HG03196 (cell line): Measurements from ENCODE around the gene FZR1.

Experiments used
- ATAC-seq: cut with Tn5 transposase; IDR thresholded peaks from one replicate; pipeline ENCODE4 v1.9.1; 2021; ENCODE audit not compliant: unreplicated experiment

Gene FZR1

GRCh38 chr19:3512562-3513228 is 6.6 kb downstream of the FZR1 start:
- ATAC-seq: no peak

GRCh38 chr19:3513229-3514140 is 7.4 kb downstream of the FZR1 start:
- ATAC-seq: no peak

DNA sequence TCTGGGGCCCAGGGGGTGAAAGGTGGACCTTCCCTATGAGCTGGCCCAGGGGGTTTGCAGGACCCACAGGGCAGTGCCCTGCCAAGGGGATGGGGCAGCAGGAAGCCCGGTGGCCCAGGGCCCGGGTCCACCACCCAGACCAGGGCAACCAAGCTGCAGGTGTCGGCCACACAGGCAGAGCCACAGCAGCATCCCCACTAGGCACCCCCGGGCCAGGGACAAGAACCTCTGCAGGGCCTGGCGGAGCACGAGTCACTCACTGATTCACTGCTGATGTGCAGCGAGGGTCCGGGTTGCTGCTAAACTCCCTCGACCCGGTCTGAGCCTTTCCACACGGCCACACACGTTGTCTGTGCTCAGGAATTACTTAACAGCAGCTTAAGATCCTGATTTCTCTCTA is 8.8 kb downstream of the FZR1 start:
- no peak for ATAC-seq

GRCh38 chr19:3515891-3516422 is 9.8 kb downstream of the FZR1 start:
- ATAC-seq: no peak

GRCh38 chr19:3516675-3517207 is 10.6 kb downstream of the FZR1 start:
- ATAC-seq: no peak

DNA sequence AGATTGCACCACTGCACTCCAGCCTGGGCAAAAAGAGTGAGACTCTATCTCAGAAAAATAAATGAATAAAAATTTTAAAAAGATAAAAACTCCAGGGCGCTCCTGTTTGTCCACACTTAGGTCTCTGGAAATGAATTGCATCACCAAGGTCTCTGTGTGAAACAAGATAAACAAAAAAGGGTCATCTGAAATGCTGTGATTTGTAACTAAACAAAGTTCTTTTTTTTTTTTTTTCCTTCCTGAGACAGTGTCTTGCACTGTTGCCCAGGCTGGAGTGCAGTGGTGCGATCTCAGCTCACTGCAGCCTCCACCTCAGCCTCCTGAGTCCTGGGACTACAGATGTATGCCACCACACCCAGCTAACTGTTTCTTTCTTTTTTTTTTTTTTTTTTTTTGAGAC is 11.5 kb downstream of the FZR1 start:
- ATAC-seq: no peak

DNA sequence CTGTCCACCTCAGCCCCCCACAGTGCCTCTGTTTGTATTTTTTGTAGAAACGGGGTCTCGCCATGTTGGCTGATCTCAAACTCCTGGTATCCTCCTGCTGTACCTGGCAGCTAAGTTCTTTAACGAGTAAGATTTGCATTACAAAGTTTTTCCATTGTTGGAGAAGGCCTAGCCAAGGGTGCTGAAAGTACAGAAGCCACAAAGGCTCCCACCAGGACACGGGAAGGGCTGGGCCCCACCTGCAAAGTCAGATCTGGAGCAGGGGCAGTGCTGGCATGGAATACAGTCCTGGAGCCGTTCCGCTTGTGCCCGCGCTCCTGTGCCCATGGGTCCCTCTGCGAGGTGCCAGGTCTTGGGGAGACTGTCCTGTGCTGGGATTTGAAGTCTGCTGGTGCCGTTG is 12.1 kb downstream of the FZR1 start:
- ATAC-seq: no peak

DNA sequence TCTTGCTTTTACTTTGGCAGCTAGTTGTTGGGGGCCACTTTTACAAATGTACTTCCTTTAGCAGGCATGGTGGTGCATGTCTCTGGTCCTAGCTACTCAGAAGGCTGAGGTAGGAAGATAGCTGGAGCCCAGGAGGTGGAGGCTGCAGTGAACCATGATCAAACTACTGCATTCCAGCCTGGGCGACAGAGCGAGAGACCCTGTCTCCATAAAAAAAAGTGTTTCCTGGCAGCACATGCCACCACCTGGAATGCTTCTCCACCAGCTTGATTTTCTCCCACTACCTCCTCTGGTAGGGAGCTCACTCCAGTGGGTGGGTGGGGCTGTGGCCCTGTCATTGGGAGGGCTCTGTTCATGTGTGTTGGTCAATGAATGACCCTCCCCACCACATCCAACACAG is 12.5 kb downstream of the FZR1 start:
- ATAC-seq: no peak

GRCh38 chr19:3519126-3519525 is 13.0 kb downstream of the FZR1 start:
- ATAC-seq: no peak

- no peak for ATAC-seq
Measured at GRCh38 chr19:3520166-3521103, 14.3 kb downstream of the FZR1 start.

DNA sequence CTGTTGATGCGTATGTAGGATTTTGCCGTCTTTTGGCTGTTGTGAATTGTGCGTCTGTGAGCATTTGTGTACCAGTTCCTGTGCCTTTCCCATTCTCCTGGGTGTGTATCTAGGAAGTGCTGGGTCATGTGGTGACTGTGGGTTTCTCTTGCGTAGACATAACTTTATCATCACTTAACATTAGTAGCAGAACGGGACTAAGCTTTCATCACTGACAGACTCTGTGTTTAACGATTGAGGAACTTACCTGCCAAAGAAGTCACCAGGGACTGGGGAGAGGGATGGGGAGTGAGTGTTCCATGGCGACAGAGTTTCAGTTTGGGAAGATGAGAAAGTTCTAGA is 15.0 kb downstream of the FZR1 start:
- ATAC-seq: no peak

- ATAC-seq: no peak
Measured at GRCh38 chr19:3522421-3523360, 16.6 kb downstream of the FZR1 start.

DNA sequence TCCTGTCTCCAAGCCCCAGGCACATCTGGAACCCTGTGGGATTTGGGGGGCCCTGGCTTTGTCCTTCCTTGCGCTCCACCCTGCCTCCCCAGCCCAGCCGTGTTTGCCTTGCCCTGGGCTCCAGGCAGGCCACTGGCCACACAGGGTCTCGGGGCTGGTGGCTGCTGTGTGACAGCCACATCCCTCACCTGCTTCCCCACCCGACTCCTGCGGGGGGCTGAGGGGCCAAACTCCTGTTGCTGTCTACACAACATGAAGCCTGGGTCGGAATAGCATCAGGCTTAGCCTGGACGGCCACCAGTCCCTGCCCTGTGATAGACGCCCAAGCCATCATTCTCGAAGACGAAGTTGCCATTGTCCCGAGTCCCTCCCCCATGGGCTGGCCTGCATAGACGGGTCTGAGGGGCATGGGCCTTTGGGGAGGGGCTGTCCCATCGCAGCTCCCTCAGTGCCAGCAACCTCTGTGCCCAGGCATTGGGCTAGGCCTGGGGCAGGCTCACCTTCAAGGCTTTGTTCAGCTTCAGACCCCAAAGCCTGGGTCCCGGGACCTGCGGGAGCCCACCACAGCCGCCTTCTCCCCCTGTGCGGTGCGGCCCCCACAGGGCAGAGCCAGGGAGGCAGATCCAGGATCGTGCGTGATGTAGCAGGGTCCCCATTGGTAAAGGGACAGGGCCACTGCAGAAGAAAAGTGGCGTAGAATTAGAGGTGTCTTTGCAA is 17.4 kb downstream of the FZR1 start:
- no peak for ATAC-seq

- no peak for ATAC-seq
Measured at GRCh38 chr19:3524078-3524842, 18.1 kb downstream of the FZR1 start.

GRCh38 chr19:3524904-3525451 is 18.9 kb downstream of the FZR1 start:
- no peak for ATAC-seq

- ATAC-seq: no peak
Measured at GRCh38 chr19:3526507-3527237, 20.6 kb downstream of the FZR1 start.

DNA sequence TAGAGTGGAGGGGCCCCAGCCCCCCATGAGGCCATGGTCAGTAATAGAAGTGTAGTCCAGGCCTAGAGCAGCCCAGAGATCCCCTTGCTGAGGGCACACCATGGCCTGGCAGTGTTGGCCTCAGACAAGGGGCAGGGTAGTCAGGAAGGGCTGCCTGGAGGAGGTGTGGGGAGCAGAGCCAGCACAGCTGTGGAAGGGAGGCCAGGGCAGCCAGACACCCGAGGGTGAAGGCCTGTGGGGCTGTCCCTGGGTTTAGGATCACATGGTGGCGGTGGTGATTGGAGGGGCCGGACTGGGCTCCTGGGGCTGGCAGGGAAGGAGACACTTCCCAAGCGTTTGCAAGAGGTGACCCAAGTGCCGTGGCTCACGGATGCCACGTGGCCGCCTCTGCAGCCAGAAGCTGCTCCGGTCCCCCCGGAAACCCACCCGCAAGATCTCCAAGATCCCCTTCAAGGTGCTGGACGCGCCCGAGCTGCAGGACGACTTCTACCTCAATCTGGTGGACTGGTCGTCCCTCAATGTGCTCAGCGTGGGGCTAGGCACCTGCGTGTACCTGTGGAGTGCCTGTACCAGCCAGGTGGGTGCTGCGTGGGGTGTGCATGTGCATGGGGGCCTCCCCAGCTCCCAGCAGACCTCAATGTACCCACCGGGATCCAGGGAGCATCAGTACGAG is 21.3 kb downstream of the FZR1 start:
- ATAC-seq: no peak
